GM12873 (cell line): ENCODE results near the gene TMEM184A.

Source experiments
- TF ChIP-seq, protein P1 (sequence below): IDR thresholded peaks from 2 replicates; pipeline ENCODE4 v1.5.1; 2012; ENCODE audit warnings: low read depth, mild to moderate bottlenecking, moderate library complexity, low read length, control low read depth; ENCODE audit not compliant: insufficient read depth; ENCODE audit errors: missing control alignments

TMEM184A gene

DNA sequence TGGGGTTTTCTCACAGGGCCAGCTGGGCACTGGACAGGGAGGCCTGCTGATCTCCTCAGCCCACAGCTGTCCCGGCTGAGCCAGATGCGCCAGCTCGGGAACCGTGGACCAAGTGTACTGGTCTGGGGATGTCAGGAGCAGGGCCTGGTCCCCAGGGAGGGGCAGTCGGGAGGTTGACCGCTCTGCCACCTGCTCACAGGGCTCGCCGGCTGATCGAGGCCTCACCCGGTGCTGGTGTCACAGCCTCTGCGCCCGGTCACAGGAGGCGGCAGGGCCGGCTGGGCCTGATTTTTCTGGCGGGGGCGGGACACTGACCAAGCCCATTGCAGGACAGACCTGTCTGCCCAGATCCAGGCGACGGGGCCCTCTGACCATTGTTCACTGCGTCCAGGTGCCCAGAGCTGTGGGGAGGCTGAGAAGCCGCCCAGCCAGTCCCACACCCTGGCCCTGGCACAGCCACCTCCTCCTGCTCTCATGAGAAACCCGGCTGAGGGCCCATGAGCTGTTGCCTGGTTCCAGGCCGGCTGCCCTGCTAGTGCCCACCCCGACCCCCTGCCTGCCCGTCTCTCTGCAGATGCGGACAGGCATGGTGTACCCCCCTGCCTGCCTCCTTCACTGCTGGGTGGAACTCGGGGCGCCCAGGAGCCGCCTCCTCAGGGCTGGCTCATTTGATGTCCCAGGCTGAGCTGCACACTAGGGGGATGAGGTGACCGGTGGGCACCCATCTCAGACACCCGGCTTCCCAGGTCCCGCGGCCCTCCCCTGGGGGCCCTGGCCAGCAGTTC lies 3.0 kb upstream of the TMEM184A start:
- TF ChIP-seq, protein P1, sequence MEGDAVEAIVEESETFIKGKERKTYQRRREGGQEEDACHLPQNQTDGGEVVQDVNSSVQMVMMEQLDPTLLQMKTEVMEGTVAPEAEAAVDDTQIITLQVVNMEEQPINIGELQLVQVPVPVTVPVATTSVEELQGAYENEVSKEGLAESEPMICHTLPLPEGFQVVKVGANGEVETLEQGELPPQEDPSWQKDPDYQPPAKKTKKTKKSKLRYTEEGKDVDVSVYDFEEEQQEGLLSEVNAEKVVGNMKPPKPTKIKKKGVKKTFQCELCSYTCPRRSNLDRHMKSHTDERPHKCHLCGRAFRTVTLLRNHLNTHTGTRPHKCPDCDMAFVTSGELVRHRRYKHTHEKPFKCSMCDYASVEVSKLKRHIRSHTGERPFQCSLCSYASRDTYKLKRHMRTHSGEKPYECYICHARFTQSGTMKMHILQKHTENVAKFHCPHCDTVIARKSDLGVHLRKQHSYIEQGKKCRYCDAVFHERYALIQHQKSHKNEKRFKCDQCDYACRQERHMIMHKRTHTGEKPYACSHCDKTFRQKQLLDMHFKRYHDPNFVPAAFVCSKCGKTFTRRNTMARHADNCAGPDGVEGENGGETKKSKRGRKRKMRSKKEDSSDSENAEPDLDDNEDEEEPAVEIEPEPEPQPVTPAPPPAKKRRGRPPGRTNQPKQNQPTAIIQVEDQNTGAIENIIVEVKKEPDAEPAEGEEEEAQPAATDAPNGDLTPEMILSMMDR: no peak

DNA sequence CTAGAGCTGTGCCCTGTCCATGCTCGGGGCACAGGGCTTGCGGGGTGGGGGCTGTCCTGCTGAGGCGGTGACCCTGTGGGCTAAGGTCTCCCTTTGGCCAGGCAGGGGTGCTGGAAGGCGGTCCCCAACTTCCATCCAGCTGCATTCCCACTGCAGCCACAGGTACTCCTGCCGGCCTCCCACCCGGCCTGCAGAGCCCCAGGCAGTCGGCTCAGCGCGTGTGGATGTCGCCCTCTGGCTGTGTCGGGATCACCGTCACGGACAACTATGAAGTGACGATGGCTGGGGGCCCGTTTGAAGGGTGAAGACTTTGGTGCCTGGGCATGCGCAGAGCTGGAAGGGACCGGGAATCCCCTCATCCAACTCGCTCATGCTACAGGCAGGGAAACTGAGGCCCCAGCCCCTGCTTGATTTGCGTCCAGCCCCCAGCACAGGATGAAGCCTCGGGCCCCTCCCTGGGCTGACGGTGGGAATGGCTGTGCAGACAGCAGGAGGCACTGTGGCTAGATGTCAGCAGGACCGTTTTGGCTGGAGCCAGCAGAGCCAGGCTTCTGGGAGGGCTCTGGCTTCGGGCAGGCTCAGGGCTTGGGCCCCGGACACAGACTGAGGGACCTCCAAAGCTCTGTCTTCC lies 2.3 kb upstream of the TMEM184A start:
- TF ChIP-seq, protein P1: no peak

DNA sequence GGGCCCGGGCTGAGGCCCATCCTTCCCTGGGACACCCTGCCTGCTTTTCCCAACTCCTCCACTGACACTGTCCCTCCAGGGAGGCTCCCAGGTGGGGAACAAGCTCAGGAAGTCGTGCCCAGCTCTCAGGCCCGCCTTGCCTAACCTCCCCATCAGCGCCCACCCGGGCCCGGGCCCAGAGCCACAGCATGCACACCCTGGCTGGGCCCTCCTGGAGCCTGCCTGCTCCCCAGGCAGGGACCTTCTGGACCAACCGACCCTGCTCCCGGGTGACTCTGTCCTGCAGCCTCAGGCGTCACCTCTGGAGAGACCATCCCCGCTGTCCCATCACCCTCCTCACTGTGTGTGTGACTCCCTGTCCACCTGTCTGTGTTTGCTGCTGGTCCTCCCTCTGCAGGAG lies 1.8 kb upstream of the TMEM184A start:
- TF ChIP-seq, protein P1: no peak

DNA sequence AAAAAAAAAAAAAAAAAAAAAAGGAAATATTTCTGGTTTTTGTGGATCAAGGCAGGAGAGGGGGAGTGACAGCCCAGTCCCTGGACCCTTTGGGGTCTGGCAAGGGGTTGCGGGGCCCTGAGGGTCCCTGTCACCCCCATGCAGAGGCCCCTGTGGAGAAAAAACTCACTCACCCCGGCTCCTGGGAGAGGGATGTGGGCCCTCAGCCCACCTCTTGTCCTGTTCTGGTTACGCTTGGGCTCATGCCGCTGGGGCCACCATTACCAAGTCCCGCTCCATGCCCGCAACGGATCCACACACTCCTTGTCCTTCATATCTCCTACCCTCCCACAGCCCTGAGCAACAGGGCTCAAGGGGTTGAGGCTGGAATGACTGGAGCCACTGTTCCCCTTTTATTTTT lies 1.0 kb upstream of the TMEM184A start:
- TF ChIP-seq, protein P1: no peak

DNA sequence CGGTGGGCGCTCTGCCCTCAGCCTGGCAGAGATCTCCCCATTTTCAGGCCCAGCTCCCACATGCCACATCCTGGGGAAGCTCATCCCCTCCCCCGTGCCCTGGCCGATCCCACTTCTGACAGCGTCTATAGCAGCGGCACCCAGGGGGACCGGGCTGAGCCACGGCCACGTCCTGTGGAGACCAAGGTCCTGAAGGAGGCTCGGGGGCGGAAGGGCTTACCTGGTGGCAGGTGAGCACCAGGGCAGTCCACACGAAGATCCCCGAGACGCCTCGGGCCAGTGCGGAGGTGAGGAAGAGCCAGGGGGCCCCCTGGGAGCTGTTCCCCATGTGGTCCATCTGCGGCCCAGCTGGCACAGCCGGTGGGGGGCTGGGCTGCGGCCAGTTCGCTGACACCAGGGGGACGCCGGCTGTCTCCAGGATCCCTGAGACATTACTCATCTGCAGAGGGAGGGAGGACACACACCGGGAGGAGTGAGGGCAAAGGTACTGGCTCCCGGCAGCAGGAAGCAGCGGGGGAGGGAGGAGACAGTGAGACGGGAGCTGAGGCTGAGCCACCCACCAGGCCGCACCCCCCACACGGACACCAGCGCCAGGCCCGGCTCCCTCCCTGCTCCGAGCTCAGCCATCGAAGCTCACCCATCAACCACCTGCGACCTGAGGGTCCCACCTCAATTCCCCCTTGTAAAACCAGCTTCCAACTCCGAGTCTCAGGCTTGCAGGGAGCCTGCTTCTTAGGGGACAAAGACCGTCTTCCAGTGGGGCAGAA lies 776 bp downstream of the TMEM184A start:
- TF ChIP-seq, protein P1: no peak

DNA sequence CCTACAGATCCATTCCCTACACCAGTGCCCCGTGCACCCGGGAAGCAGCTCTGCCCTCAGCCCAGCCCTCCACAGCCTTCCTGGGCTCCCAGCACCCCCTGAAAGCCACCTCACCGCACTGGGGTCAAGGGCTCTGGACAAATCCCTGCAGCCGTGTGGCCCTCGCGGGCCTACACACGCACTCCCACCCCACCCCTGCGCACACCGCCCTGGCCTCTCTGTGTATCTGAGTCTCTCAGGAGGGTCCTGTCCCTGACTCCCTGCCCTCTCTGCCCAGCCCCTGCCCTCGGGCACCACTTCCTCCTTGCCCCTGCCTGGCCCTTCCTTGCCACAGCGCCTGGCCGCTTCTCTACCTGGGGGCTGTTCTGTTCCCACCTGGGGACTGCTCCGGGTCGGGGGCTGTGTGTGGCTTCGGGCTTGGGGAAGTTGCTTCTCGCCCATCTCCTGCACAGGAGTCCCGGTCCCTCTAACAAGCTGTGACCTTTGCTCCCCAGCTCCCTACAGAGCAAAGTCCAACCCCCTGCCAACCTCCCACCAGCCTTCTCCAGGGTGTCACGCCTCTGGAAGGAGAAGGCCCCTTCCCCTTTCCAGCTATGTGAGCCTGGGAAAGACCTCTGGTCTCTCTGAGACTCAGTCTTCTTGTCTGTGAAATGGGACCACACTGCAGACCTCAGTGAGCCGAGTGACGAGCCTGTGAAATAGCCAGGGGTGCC lies 1.5 kb downstream of the TMEM184A start:
- TF ChIP-seq, protein P1: no peak
